ENCODE results near the gene ATXN7L1. TPM values are rescaled to one million over a fixed set of nuclear protein-coding genes. Genes with fewer than 3 reads are reported as not detected.
A peak's percentile ranks its signal among the peaks of the same experiment; 100 is the strongest.

Gene ATXN7L1
- total and polyA plus RNA-seq, 2 donors (not counting 1 experiment from before 2014, with no cell fraction given) = 7.1 to 40.6 TPM

DNA sequence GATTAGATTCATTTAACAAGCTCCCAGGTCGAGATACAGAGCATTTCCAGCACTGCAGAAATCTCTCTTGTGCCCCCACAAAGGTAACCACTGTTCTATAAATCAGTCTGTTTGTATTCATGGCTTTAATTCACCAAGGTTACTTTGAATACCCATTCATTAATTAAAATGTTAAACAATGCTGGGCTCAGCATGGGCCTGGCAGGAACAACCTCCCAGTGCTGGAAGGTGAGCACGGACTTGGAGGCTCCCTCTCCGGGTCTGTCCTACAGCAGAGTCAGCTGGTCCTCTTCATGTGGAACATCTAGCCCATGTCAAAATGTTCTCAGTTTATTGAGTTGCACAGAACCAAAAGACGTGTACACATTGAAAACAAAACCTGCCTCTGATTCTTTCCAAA is 279.5 kb downstream of the ATXN7L1 start:
- Mint-ChIP-seq H3K4me3 (no peak overlapping the region), H3K4me1 (peaks cover 3% of the 10 kb centered on the region), H3K27ac (no peak overlapping the region), H3K9me3 (ENCODE audit: insufficient read depth) (no peaks in the 10 kb centered on the region), H3K27me3 (no peaks in the 10 kb centered on the region)
- DNase-seq (no peak), ATAC-seq (ENCODE audit: low read depth) (no peak)
- no peaks in the 10 kb centered on the region for H3K27me3 ChIP-seq (replicated peaks in 1 of 4; ENCODE audit: control extremely low read depth in 1 of 4, control insufficient read depth in 3 of 4, insufficient read depth in 4 of 4, low read length in 3 of 4)
- H3K9ac ChIP-seq (ENCODE audit: low read length) = no peak overlapping the region
- H3K79me2 ChIP-seq (ENCODE audit: control insufficient read depth, insufficient read depth, low read length) = no peaks in the 10 kb centered on the region
- ChIA-PET CTCF (interaction anchor here (1.4 kb wide), 1 partner anchor 11 kb away, joined by 3 read pairs; no protein-coding TSS in a partner anchor), POLR2A (no interaction called here)
- no peak overlapping the region for H3K27ac ChIP-seq (ENCODE audit: low read length in 2 of 2)
- H3K4me1 ChIP-seq (ENCODE audit: control insufficient read depth in 2 of 2, insufficient read depth in 2 of 2, low read length in 2 of 2) = no peaks in the 10 kb centered on the region
- H3K4me3 ChIP-seq (ENCODE audit: control extremely low read depth in 1 of 5, extremely low read depth in 1 of 5, insufficient read depth in 1 of 5, low read depth in 2 of 5, low read length in 4 of 5) = no peak overlapping the region
- no peak overlapping the region for H3K4me2 ChIP-seq (replicated peaks; ENCODE audit: low read depth, low read length, poor library complexity, severe bottlenecking)
- intact Hi-C loops (cut with micrococcal nuclease) = no loop called here
- H4K20me1 ChIP-seq (ENCODE audit: control insufficient read depth, insufficient read depth, low read length, poor library complexity, severe bottlenecking) = no peaks in the 10 kb centered on the region
- peaks cover 0 to 2% (median 0%) of the 10 kb centered on the region in 3 donors for H3K9me3 ChIP-seq (ENCODE audit: control extremely low read depth in 1 of 3, control insufficient read depth in 2 of 3, insufficient read depth in 1 of 3, low read length in 2 of 3)
- no peak overlapping the region for H2AFZ ChIP-seq (ENCODE audit: insufficient read depth, low read depth, low read length, poor library complexity, severe bottlenecking)
- no peaks in the 10 kb centered on the region for H3K36me3 ChIP-seq (replicated peaks in 1 of 2; ENCODE audit: control extremely low read depth in 1 of 2, control insufficient read depth in 1 of 2, extremely low read depth in 1 of 2, insufficient read depth in 2 of 2, low read length in 1 of 2)
- TF ChIP-seq CTCF (IDR thresholded peaks at IDR 0.05) (no peak), EZH2 (IDR thresholded peaks at IDR 0.05; ENCODE audit: borderline replicate concordance, insufficient read depth, low read depth, low read length, poor library complexity, severe bottlenecking) (no peak)
- 83% methylated on average over 4 of the region's 4 CpGs for WGBS (ENCODE audit: insufficient coverage)

- intact Hi-C loops (cut with micrococcal nuclease) = no loop called here
- Histone ChIP-seq H3K9me3 (ENCODE audit: control extremely low read depth in 1 of 3, control insufficient read depth in 2 of 3, insufficient read depth in 1 of 3, low read length in 2 of 3) (peaks cover 0 to 2% (median 0%) of the 10 kb centered on the region in 3 donors), H3K36me3 (replicated peaks in 1 of 2; ENCODE audit: control extremely low read depth in 1 of 2, control insufficient read depth in 1 of 2, extremely low read depth in 1 of 2, insufficient read depth in 2 of 2, low read length in 1 of 2) (no peaks in the 10 kb centered on the region), H3K4me3 (ENCODE audit: control extremely low read depth in 1 of 5, extremely low read depth in 1 of 5, insufficient read depth in 1 of 5, low read depth in 2 of 5, low read length in 4 of 5) (no peak overlapping the region), H3K9ac (ENCODE audit: low read length) (no peak overlapping the region), H3K27ac (ENCODE audit: low read length in 2 of 2) (peak overlapping the region in 1 of 2 donors; percentile 41), H4K20me1 (ENCODE audit: control insufficient read depth, insufficient read depth, low read length, poor library complexity, severe bottlenecking) (no peaks in the 10 kb centered on the region), H3K27me3 (replicated peaks in 1 of 4; ENCODE audit: control extremely low read depth in 1 of 4, control insufficient read depth in 3 of 4, insufficient read depth in 4 of 4, low read length in 3 of 4) (no peaks in the 10 kb centered on the region), H3K4me1 (ENCODE audit: control insufficient read depth in 2 of 2, insufficient read depth in 2 of 2, low read length in 2 of 2) (peaks cover 0 to 6% of the 10 kb centered on the region in 2 donors), H3K4me2 (replicated peaks; ENCODE audit: low read depth, low read length, poor library complexity, severe bottlenecking) (no peak overlapping the region), H2AFZ (ENCODE audit: insufficient read depth, low read depth, low read length, poor library complexity, severe bottlenecking) (no peak overlapping the region), H3K79me2 (ENCODE audit: control insufficient read depth, insufficient read depth, low read length) (no peaks in the 10 kb centered on the region)
- peak; percentile 12 for TF ChIP-seq CTCF (IDR thresholded peaks at IDR 0.05)
- no peak for TF ChIP-seq EZH2 (IDR thresholded peaks at IDR 0.05; ENCODE audit: borderline replicate concordance, insufficient read depth, low read depth, low read length, poor library complexity, severe bottlenecking)
- H3K4me1 Mint-ChIP-seq = peaks cover 9% of the 10 kb centered on the region
- no peaks in the 10 kb centered on the region for H3K9me3 Mint-ChIP-seq (ENCODE audit: insufficient read depth)
- no peaks in the 10 kb centered on the region for H3K27me3 Mint-ChIP-seq
- ChIA-PET POLR2A (interaction anchor here (0.5 kb wide), 1 partner anchor 70 kb away, joined by 3 read pairs; no protein-coding TSS in a partner anchor), CTCF (interaction anchor here (1.0 to 1.8 kb wide), 3 partner anchors 15 to 710 kb away, joined by 3 to 5 read pairs (median 3); no protein-coding TSS in a partner anchor)
- DNase-seq = no peak
- WGBS (ENCODE audit: insufficient coverage) = 77% methylated on average over 3 of the region's 3 CpGs
- H3K4me3 Mint-ChIP-seq = no peak overlapping the region
- no peak overlapping the region for H3K27ac Mint-ChIP-seq
- no peak for ATAC-seq (ENCODE audit: low read depth)
Observed at GRCh38 chr7:105594034-105594433, 282.4 kb downstream of the ATXN7L1 start.
